Measurements from ENCODE around the gene COL5A1. TPM values are rescaled to one million over a fixed set of nuclear protein-coding genes. Genes with fewer than 3 reads are reported as not detected.
A peak's percentile ranks its signal among the peaks of the same experiment; 100 is the strongest.

The COL5A1 gene
- total RNA-seq, 1 donor from 2014 or later: 1,552 TPM

DNA sequence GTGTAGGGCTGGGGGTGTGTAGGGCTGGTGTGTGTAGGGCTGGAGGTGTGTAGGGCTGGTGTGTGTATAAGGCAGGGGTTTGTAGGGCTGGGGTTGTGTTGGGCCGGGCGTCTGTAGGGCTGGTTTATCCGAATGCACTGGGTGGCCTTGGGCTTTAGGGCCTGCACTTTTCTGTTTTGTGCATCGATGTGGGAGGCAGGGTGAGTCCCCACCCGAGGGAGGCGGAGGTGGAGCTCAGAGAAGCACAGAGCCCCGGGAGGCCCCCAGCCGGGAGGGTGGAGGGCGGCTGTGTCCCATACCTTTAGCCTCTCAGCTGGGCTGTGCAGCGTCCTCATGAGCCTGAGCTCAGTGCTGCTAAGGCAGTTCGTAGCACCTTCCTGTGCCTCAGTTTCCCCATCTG, 13.5 kb downstream of the COL5A1 start:
- no peak overlapping the region for H3K4me3 Mint-ChIP-seq (ENCODE audit: unreplicated experiment)

DNA sequence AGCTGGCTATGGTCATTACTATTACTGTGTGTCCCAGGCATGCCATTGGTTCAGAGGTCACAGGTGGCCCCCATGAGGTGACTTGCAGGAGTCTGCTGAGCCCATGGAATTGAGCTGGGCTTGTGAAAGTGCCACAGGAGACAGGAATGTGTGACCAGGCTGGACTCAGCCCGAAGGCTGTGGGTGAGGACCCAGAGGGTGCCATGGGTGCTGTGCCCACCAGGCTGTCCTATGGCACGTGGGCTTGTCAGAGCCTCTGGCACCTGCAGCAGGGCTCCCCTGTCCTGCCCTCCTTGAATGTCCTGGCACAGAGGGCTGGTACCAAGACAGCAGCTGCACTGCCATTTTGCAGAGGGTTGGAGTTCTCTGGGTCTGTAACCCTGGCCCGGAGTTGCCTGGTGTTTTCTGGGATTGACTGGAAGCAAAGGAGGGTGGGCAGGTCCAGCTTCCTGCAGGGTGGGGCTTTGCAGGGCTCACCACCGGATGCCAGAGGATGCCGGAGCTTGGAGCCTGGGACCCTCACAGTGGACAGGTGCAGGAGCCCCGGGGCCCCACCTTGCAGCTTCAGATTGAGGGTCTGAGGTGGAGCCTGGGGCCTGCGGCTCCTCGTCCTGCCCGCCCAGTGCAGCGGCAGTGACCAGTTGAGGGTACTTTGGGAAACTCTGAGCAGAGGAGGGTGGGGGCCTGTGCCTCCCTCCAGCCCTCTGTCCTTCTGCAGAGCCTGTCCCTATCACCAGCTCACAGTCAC, 14.2 kb downstream of the COL5A1 start:
- H3K27me3 Mint-ChIP-seq (ENCODE audit: unreplicated experiment): no peaks in the 10 kb centered on the region
- H3K36me3 Mint-ChIP-seq (ENCODE audit: unreplicated experiment): peaks cover 9% of the 10 kb centered on the region
- H3K4me3 Mint-ChIP-seq (ENCODE audit: unreplicated experiment): no peak overlapping the region
- H3K4me1 Mint-ChIP-seq (ENCODE audit: unreplicated experiment): peaks cover 66% of the 10 kb centered on the region
- H3K27ac Mint-ChIP-seq (ENCODE audit: unreplicated experiment): no peak overlapping the region
- no peak for DNase-seq (ENCODE audit: extremely low spot score, unreplicated experiment)
- TF ChIP-seq, protein P1, sequence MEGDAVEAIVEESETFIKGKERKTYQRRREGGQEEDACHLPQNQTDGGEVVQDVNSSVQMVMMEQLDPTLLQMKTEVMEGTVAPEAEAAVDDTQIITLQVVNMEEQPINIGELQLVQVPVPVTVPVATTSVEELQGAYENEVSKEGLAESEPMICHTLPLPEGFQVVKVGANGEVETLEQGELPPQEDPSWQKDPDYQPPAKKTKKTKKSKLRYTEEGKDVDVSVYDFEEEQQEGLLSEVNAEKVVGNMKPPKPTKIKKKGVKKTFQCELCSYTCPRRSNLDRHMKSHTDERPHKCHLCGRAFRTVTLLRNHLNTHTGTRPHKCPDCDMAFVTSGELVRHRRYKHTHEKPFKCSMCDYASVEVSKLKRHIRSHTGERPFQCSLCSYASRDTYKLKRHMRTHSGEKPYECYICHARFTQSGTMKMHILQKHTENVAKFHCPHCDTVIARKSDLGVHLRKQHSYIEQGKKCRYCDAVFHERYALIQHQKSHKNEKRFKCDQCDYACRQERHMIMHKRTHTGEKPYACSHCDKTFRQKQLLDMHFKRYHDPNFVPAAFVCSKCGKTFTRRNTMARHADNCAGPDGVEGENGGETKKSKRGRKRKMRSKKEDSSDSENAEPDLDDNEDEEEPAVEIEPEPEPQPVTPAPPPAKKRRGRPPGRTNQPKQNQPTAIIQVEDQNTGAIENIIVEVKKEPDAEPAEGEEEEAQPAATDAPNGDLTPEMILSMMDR (IDR thresholded peaks at IDR 0.05): no peak
- no peaks in the 10 kb centered on the region for H3K9me3 Mint-ChIP-seq (ENCODE audit: unreplicated experiment)

More for the DNA sequence above, 13.5 kb downstream of the COL5A1 start:
- Mint-ChIP-seq H3K36me3 (ENCODE audit: unreplicated experiment) (peaks cover 12% of the 10 kb centered on the region), H3K4me1 (ENCODE audit: unreplicated experiment) (peaks cover 65% of the 10 kb centered on the region), H3K27ac (ENCODE audit: unreplicated experiment) (no peak overlapping the region), H3K27me3 (ENCODE audit: unreplicated experiment) (no peaks in the 10 kb centered on the region), H3K9me3 (ENCODE audit: unreplicated experiment) (no peaks in the 10 kb centered on the region)
- no peak for DNase-seq (ENCODE audit: extremely low spot score, unreplicated experiment)
- TF ChIP-seq, protein P1 (IDR thresholded peaks at IDR 0.05): no peak

DNA sequence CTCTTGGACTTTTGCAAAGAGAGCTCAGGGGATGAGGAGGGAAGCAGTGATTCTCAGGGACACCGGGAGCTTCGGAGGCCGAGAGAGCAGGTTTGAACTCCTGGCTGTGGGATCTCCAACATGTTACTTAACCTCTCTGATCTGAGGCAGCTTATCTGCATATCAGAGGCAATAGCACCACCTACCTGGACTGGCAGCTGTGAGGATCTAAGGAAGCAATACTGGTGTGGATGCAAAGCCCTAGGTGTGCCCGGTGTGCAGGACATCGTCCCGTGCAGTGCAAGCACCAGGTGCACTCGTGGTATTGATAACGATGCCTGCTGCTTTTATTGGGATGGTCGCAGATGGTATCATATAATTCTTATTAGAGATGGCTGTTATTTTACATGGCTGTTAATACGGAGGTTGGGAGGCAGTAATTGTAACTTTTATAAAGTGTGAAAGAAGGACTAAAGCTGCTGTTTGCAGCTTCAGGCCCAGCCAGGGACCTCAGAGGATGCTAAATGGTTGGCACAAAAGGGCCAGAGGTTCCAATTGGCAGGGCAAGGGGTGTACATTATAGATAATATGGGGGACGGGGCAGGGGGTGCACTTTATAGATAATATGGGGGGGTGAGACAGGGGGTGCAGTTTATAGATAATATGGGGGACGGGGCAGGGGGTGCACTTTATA, 14.9 kb downstream of the COL5A1 start:
- H3K36me3 Mint-ChIP-seq (ENCODE audit: unreplicated experiment): peaks cover 9% of the 10 kb centered on the region
- no peaks in the 10 kb centered on the region for H3K27me3 Mint-ChIP-seq (ENCODE audit: unreplicated experiment)
- no peak overlapping the region for H3K4me3 Mint-ChIP-seq (ENCODE audit: unreplicated experiment)
- no peak for DNase-seq (ENCODE audit: extremely low spot score, unreplicated experiment)
- H3K9me3 Mint-ChIP-seq (ENCODE audit: unreplicated experiment): no peaks in the 10 kb centered on the region
- TF ChIP-seq, protein P1 (IDR thresholded peaks at IDR 0.05): peak; percentile 14
- H3K4me1 Mint-ChIP-seq (ENCODE audit: unreplicated experiment): peaks cover 68% of the 10 kb centered on the region
- peak overlapping the region; percentile 70 for H3K27ac Mint-ChIP-seq (ENCODE audit: unreplicated experiment)

DNA sequence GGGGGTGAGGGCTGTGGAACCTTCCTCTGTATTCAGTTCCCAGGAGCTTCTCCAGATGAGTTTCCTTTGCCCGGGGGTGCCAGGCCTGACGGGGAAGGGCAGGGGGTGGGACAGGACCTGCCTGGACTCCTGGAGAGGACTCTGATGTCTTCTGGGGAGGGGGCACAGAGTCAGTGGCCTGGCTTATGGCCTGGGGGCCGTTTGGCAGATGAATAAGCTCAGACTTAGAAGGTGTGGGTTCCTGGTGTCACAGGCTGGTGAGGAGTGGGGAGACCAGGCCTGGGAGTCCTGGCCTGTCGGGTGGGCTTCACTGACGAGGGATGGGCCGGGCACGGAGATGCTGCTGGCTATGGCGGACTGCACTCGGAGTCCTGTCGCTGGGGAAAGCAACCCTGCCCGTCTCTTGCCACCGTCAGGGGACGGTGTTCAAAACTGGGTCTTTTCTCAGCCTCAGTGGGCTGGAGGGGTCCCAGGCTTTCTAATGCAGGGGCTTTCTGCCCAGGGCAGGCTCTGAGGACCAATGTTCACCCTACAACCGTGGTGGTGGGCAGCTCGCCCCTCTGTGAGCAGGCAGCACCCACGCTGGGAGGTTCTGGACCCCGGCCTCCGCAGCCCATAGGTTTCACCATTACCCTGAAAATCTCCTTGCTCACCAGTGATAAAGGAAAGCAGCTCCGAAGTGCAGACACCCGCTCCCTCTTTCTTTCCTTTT, 16.2 kb downstream of the COL5A1 start:
- no peak overlapping the region for H3K4me3 Mint-ChIP-seq (ENCODE audit: unreplicated experiment)
- peak overlapping the region; percentile 73 for H3K27ac Mint-ChIP-seq (ENCODE audit: unreplicated experiment)
- H3K4me1 Mint-ChIP-seq (ENCODE audit: unreplicated experiment): peaks cover 68% of the 10 kb centered on the region
- H3K27me3 Mint-ChIP-seq (ENCODE audit: unreplicated experiment): no peaks in the 10 kb centered on the region
- TF ChIP-seq, protein P1 (IDR thresholded peaks at IDR 0.05): no peak
- H3K36me3 Mint-ChIP-seq (ENCODE audit: unreplicated experiment): peaks cover 7% of the 10 kb centered on the region
- H3K9me3 Mint-ChIP-seq (ENCODE audit: unreplicated experiment): no peaks in the 10 kb centered on the region
- no peak for DNase-seq (ENCODE audit: extremely low spot score, unreplicated experiment)

Data from osteocyte (in vitro differentiated cells).